WTC11 (cell line): Measurements from ENCODE around the gene MLN. TPM values are rescaled to one million over a fixed set of nuclear protein-coding genes. Genes with fewer than 3 reads are reported as not detected.

ENCODE experiments used
- ATAC-seq: fragments of 200-7000 bp; cut with Tn5 transposase; 2 replicates; pipeline ENCODE4 v1.10.0; 2021; ENCODE audit warnings: mild to moderate bottlenecking, moderate library complexity
- CTCF ChIA-PET: fragments of 300-600 bp; sonication (Branson Sonifier 250); formaldehyde crosslinking; loops from one replicate; lab custom pipeline; 2021; ENCODE audit warnings: antibody characterized with exemption; lab: Charles Lee
- POLR2A ChIA-PET: fragments of 350-600 bp; sonication (Branson Sonifier 250); formaldehyde crosslinking; loops from one replicate; lab custom pipeline; 2021; ENCODE audit warnings: antibody characterized with exemption; lab: Charles Lee
- DNase-seq: peaks from one replicate; pipeline ENCODE4 v3.0.0; 2021; ENCODE audit warnings: low spot score
- H3K27ac Mint-ChIP-seq: 2 replicates; pipeline ENCODE4 v1.8.0; 2021; ENCODE audit warnings: mixed read lengths
- H3K27me3 Mint-ChIP-seq: 2 replicates; pipeline ENCODE4 v1.8.0; 2021; ENCODE audit warnings: low read depth, mild to moderate bottlenecking, moderate library complexity, mixed read lengths
- H3K36me3 Mint-ChIP-seq: 2 replicates; pipeline ENCODE4 v1.8.0; 2021; ENCODE audit warnings: mixed read lengths
- H3K4me1 Mint-ChIP-seq: 2 replicates; pipeline ENCODE4 v1.8.0; 2022; ENCODE audit warnings: mixed read lengths
- H3K4me3 Mint-ChIP-seq: 2 replicates; pipeline ENCODE4 v1.8.0; 2021; ENCODE audit warnings: mild to moderate bottlenecking, moderate library complexity, mixed read lengths
- H3K9me3 Mint-ChIP-seq: 2 replicates; pipeline ENCODE4 v1.8.0; 2021; ENCODE audit warnings: mixed read lengths
- AFF4 ChIP-seq: sonication (generic); formaldehyde crosslinking; IDR thresholded peaks from 2 replicates; pipeline ENCODE4 v1.8.1; 2023; ENCODE audit warnings: mild to moderate bottlenecking, missing genetic modification reagents, borderline replicate concordance
- ATF2 ChIP-seq: sonication (generic); formaldehyde crosslinking; IDR thresholded peaks from 2 replicates; pipeline ENCODE4 v1.8.1; 2022; ENCODE audit warnings: low read depth, missing genetic modification reagents, borderline replicate concordance
- CBFB ChIP-seq: sonication (generic); formaldehyde crosslinking; IDR thresholded peaks from 2 replicates; pipeline ENCODE4 v1.8.1; 2022; ENCODE audit warnings: mild to moderate bottlenecking, low read depth, missing genetic modification reagents
- HMGA2 ChIP-seq: fragments of 250-450 bp; sonication (Bioruptor Pico); IDR thresholded peaks from 2 replicates; pipeline ENCODE4 v1.4.0; 2021; ENCODE audit warnings: mild to moderate bottlenecking, moderate library complexity
- MAX ChIP-seq: sonication (generic); formaldehyde crosslinking; IDR thresholded peaks from 2 replicates; pipeline ENCODE4 v1.8.0; 2022; ENCODE audit warnings: mild to moderate bottlenecking, missing genetic modification reagents
- NFYB ChIP-seq: sonication (generic); formaldehyde crosslinking; conservative IDR thresholded peaks from 2 replicates; pipeline ENCODE4 v1.8.0; 2022; ENCODE audit warnings: low read depth, missing genetic modification reagents
- ZMAT4 ChIP-seq: fragments of 250-450 bp; sonication (Bioruptor Pico); IDR thresholded peaks from 2 replicates; pipeline ENCODE4 v1.9.0; 2021; ENCODE audit warnings: mild to moderate bottlenecking
- ZNF138 ChIP-seq: sonication (generic); formaldehyde crosslinking; conservative IDR thresholded peaks from 2 replicates; pipeline ENCODE4 v1.8.1; 2022; ENCODE audit warnings: mild to moderate bottlenecking, moderate library complexity, missing genetic modification reagents
- ZNF416 ChIP-seq: fragments of 250-450 bp; sonication (Bioruptor Pico); IDR thresholded peaks from 2 replicates; pipeline ENCODE4 v1.9.0; 2021; ENCODE audit warnings: mild to moderate bottlenecking, inconsistent platforms
- ZNF423 ChIP-seq: fragments of 250-450 bp; sonication (Bioruptor Pico); IDR thresholded peaks from 2 replicates; pipeline ENCODE4 v2.1.2; 2022; ENCODE audit warnings: mild to moderate bottlenecking, moderate library complexity
- ZNF512 ChIP-seq: sonication (generic); formaldehyde crosslinking; IDR thresholded peaks from 2 replicates; pipeline ENCODE4 v1.8.1; 2022; ENCODE audit warnings: missing genetic modification reagents, borderline replicate concordance
- total RNA-seq: library from RNA; stranded (reverse); gene quantifications from 3 replicates; pipeline ENCODE4 v1.2.3, GENCODE V29; 2021
- TF ChIP-seq, protein P1 (sequence below): fragments of 250-450 bp; sonication (Bioruptor Pico); IDR thresholded peaks from 2 replicates; pipeline ENCODE4 v1.8.0; 2021; ENCODE audit warnings: mild to moderate bottlenecking
- TF ChIP-seq, protein P2 (sequence below): sonication (generic); formaldehyde crosslinking; IDR thresholded peaks from 2 replicates; pipeline ENCODE4 v1.8.0; 2022; ENCODE audit warnings: mild to moderate bottlenecking, missing genetic modification reagents
- TF ChIP-seq, protein P3 (sequence below): fragments of 250-450 bp; sonication (Bioruptor Pico); conservative IDR thresholded peaks from 2 replicates; pipeline ENCODE4 v1.9.0; 2021; ENCODE audit warnings: mild to moderate bottlenecking
- TF ChIP-seq, protein P4 (sequence below): sonication (generic); formaldehyde crosslinking; IDR thresholded peaks from 2 replicates; pipeline ENCODE4 v1.8.0; 2023; ENCODE audit warnings: mild to moderate bottlenecking, missing genetic modification reagents

The MLN gene
- total RNA-seq, 1 experiment from 2014 or later = not detected

- Mint-ChIP-seq H3K9me3 (no peaks in the 10 kb centered on the region), H3K4me1 (peaks cover 48% of the 10 kb centered on the region), H3K27me3 (peaks cover 4% of the 10 kb centered on the region), H3K36me3 (no peaks in the 10 kb centered on the region), H3K27ac (no peak overlapping the region), H3K4me3 (no peak overlapping the region)
- DNase-seq (no peak), ATAC-seq (no peak)
- ChIA-PET POLR2A (no interaction called here), CTCF (interaction anchor here (1.5 to 3.9 kb wide), 2 partner anchors 35 to 43 kb away, joined by 3 to 39 read pairs; no protein-coding TSS in a partner anchor)
- TF ChIP-seq ZNF423 (no peak), MAX (CRISPR knock-in tag) (no peak)
These were observed 10.5 kb upstream of the MLN start for GRCh38 chr6:33813990-33814985.

DNA sequence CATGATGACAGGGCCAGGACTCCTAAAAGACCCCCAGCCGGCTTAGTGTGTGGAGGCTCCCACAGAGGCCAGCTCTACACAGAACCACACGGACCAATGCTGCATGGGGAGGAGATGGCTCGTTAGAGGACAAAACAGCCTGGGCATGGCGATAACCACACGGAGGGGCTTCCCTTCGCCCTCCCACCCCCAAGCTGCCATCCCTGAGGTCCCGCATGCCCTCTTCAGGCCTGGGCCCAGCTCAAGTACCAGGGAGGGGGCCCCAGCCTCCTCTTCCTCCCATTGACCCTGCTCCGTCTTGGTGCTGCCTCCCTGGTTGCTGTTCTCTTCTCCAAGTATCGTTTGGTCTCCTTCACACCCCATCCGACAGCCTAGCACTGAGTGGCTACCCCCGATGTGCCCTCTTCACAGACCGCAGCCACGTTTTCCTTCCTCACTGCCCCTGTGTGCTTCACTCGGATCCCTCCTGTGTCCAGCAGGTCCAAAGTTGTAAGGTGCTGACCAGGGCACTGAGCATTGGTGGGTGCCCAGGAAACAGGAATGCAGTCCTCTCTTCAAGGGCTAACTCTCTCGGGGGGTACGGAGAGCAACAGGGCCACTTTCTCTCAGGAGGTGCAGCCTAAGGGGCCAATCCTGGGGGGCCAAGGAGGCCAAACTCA is 9.6 kb upstream of the MLN start:
- peaks cover 8% of the 10 kb centered on the region for H3K27me3 Mint-ChIP-seq
- ChIA-PET CTCF (interaction anchor here (1.0 to 3.9 kb wide), 17 partner anchors 9 to 332 kb away, joined by 3 to 39 read pairs (median 6); partner anchors contain the start of gene LEMD2), POLR2A (interaction anchor here (0.5 kb wide), 1 partner anchor 1535 kb away, joined by 4 read pairs; no protein-coding TSS in a partner anchor)
- no peak overlapping the region for H3K4me3 Mint-ChIP-seq
- H3K27ac Mint-ChIP-seq = no peak overlapping the region
- H3K36me3 Mint-ChIP-seq = no peaks in the 10 kb centered on the region
- DNase-seq (no peak), ATAC-seq (no peak)
- peaks cover 57% of the 10 kb centered on the region for H3K4me1 Mint-ChIP-seq
- H3K9me3 Mint-ChIP-seq = no peaks in the 10 kb centered on the region
- no peak for TF ChIP-seq NFYB (CRISPR knock-in tag)
- TF ChIP-seq, protein P1, sequence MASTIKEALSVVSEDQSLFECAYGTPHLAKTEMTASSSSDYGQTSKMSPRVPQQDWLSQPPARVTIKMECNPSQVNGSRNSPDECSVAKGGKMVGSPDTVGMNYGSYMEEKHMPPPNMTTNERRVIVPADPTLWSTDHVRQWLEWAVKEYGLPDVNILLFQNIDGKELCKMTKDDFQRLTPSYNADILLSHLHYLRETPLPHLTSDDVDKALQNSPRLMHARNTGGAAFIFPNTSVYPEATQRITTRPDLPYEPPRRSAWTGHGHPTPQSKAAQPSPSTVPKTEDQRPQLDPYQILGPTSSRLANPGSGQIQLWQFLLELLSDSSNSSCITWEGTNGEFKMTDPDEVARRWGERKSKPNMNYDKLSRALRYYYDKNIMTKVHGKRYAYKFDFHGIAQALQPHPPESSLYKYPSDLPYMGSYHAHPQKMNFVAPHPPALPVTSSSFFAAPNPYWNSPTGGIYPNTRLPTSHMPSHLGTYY (CRISPR knock-in tag) = no peak
- TF ChIP-seq ATF2 = no peak
- no peak for TF ChIP-seq AFF4 (CRISPR knock-in tag)
- TF ChIP-seq ZMAT4 (CRISPR knock-in tag) = no peak
- no peak for TF ChIP-seq HMGA2 (CRISPR knock-in tag)
- TF ChIP-seq, protein P2, sequence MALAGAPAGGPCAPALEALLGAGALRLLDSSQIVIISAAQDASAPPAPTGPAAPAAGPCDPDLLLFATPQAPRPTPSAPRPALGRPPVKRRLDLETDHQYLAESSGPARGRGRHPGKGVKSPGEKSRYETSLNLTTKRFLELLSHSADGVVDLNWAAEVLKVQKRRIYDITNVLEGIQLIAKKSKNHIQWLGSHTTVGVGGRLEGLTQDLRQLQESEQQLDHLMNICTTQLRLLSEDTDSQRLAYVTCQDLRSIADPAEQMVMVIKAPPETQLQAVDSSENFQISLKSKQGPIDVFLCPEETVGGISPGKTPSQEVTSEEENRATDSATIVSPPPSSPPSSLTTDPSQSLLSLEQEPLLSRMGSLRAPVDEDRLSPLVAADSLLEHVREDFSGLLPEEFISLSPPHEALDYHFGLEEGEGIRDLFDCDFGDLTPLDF (CRISPR knock-in tag) = no peak
- TF ChIP-seq, protein P3, sequence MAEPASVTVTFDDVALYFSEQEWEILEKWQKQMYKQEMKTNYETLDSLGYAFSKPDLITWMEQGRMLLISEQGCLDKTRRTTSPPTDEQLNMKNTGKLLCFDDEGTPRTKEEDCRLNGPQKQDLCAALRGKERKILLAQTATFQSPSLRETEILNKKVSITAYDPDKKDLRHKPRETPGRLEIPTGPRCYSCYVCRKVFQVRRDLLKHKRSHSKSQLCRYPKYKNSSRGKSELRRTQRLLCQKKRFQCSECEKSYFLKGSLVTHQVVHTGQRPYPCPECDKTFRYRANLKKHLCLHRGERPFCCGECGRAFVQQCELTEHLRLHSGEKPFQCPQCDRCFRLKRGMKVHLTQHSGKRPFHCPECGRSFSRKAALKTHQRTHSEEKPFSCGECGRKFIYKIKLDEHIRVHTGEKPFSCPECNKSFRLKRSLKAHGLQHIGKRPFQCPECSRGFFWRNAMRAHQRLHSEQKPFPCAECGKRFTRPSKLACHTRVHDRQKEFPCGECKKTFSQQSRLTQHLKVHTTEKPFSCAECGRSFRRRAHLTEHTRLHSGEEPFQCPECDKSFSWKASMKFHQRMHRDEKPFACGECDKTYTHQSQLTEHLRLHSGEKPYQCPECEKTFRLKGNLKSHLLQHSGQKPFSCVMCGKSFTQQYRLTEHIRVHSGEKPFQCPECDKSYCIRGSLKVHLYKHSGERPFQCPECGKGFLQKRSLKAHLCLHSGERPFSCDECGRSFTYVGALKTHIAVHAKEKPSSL = no peak
- no peak for TF ChIP-seq ZNF423
- no peak for TF ChIP-seq ZNF512
- TF ChIP-seq, protein P4, sequence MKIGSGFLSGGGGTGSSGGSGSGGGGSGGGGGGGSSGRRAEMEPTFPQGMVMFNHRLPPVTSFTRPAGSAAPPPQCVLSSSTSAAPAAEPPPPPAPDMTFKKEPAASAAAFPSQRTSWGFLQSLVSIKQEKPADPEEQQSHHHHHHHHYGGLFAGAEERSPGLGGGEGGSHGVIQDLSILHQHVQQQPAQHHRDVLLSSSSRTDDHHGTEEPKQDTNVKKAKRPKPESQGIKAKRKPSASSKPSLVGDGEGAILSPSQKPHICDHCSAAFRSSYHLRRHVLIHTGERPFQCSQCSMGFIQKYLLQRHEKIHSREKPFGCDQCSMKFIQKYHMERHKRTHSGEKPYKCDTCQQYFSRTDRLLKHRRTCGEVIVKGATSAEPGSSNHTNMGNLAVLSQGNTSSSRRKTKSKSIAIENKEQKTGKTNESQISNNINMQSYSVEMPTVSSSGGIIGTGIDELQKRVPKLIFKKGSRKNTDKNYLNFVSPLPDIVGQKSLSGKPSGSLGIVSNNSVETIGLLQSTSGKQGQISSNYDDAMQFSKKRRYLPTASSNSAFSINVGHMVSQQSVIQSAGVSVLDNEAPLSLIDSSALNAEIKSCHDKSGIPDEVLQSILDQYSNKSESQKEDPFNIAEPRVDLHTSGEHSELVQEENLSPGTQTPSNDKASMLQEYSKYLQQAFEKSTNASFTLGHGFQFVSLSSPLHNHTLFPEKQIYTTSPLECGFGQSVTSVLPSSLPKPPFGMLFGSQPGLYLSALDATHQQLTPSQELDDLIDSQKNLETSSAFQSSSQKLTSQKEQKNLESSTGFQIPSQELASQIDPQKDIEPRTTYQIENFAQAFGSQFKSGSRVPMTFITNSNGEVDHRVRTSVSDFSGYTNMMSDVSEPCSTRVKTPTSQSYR = no peak
- no peak for TF ChIP-seq CBFB (CRISPR knock-in tag)
- TF ChIP-seq ZNF138 (CRISPR knock-in tag) = no peak
- TF ChIP-seq ZNF416 (CRISPR knock-in tag) = no peak
